GM23338 (cell line): ENCODE measurements around the gene SEC11C. TPM values are rescaled to one million over a fixed set of nuclear protein-coding genes. Genes with fewer than 3 reads are reported as not detected.

Experiments used
- ATAC-seq: fragments of 200-7000 bp; cut with Tn5 transposase; 3 replicates; pipeline ENCODE4 v1.9.1; 2020
- DNase-seq: peaks from one replicate; pipeline ENCODE4 v3.0.0-alpha.2; 2015; ENCODE audit warnings: low spot score
- H2AFZ ChIP-seq: fragments of 200-600 bp; sonication (generic); 2 replicates; pipeline ENCODE4 v1.8.0; 2016; ENCODE audit warnings: antibody characterized with exemption, mild to moderate bottlenecking, moderate library complexity
- H3F3A ChIP-seq: fragments of 200-600 bp; sonication (generic); replicated peaks from 2 replicates; pipeline ENCODE4 v1.8.0; 2017; ENCODE audit warnings: antibody characterized with exemption, mixed run types, low read depth
- H3K27ac ChIP-seq: fragments of 200-600 bp; sonication (generic); 2 replicates; pipeline ENCODE4 v1.6.1; 2016; ENCODE audit warnings: low read depth
- H3K27me3 ChIP-seq: fragments of 200-600 bp; sonication (generic); 2 replicates; pipeline ENCODE4 v1.8.0; 2016; ENCODE audit warnings: mild to moderate bottlenecking, mixed run types, moderate library complexity; ENCODE audit not compliant: insufficient read depth
- H3K36me3 ChIP-seq: fragments of 200-600 bp; sonication (generic); 2 replicates; pipeline ENCODE4 v1.8.0; 2016; ENCODE audit warnings: mild to moderate bottlenecking; ENCODE audit not compliant: insufficient read depth
- H3K4me1 ChIP-seq: fragments of 200-600 bp; sonication (generic); 2 replicates; pipeline ENCODE4 v1.8.0; 2016; ENCODE audit warnings: mild to moderate bottlenecking, moderate library complexity; ENCODE audit not compliant: insufficient read depth
- H3K4me2 ChIP-seq: fragments of 200-600 bp; sonication (generic); 2 replicates; pipeline ENCODE4 v1.7.1; 2017; ENCODE audit warnings: mixed run types
- H3K4me3 ChIP-seq: fragments of 200-600 bp; sonication (generic); 2 replicates; pipeline ENCODE4 v1.6.1; 2016; ENCODE audit warnings: mixed run types
- H3K79me2 ChIP-seq: fragments of 200-600 bp; sonication (generic); replicated peaks from 2 replicates; pipeline ENCODE4 v1.8.0; 2017; ENCODE audit warnings: mild to moderate bottlenecking; ENCODE audit not compliant: insufficient read depth
- H3K9me2 ChIP-seq: fragments of 200-600 bp; sonication (generic); 2 replicates; pipeline ENCODE4 v1.8.0; 2017; ENCODE audit not compliant: insufficient read depth
- H4K20me1 ChIP-seq: fragments of 200-600 bp; sonication (generic); replicated peaks from 2 replicates; pipeline ENCODE4 v1.8.0; 2017; ENCODE audit warnings: mild to moderate bottlenecking; ENCODE audit not compliant: insufficient read depth
- H3K27ac Mint-ChIP-seq: 2 replicates; pipeline ENCODE4 v1.8.0; 2020; ENCODE audit warnings: inconsistent platforms, mild to moderate bottlenecking, moderate library complexity, mixed read lengths
- H3K27me3 Mint-ChIP-seq: 3 replicates; pipeline ENCODE4 v1.8.0; 2022; ENCODE audit warnings: low read depth, mild to moderate bottlenecking, moderate library complexity, mixed read lengths, inconsistent platforms; ENCODE audit not compliant: insufficient read depth, poor library complexity
- H3K36me3 Mint-ChIP-seq: 3 replicates; pipeline ENCODE4 v1.8.0; 2021; ENCODE audit warnings: low read depth, mild to moderate bottlenecking, inconsistent platforms, moderate library complexity, mixed read lengths
- H3K4me1 Mint-ChIP-seq: 3 replicates; pipeline ENCODE4 v1.8.0; 2020; ENCODE audit warnings: mild to moderate bottlenecking, inconsistent platforms, mixed read lengths
- H3K4me3 Mint-ChIP-seq: 3 replicates; pipeline ENCODE4 v1.8.0; 2021; ENCODE audit warnings: moderate library complexity, mild to moderate bottlenecking, inconsistent platforms, mixed read lengths
- H3K9me3 Mint-ChIP-seq: 3 replicates; pipeline ENCODE4 v1.8.0; 2020; ENCODE audit warnings: moderate library complexity, mild to moderate bottlenecking, inconsistent platforms, mixed read lengths
- CREB1 ChIP-seq: fragments of 250-450 bp; sonication (Bioruptor Pico); IDR thresholded peaks from 2 replicates; pipeline ENCODE4 v1.5.0; 2020; ENCODE audit warnings: low read depth, mild to moderate bottlenecking, moderate library complexity
- CTCF ChIP-seq, 2 experiments: fragments of 200-600 bp in 1 of 2; sonication (generic) in 1 of 2; conservative IDR thresholded peaks; 2 replicates each; pipeline versions ENCODE4 v1.5.1 to v1.6.1; 2016 to 2017; ENCODE audit warnings: antibody characterized with exemption in 2 of 2, low read depth in 2 of 2, mild to moderate bottlenecking in 2 of 2, moderate library complexity in 1 of 2
- ETS1 ChIP-seq: IDR thresholded peaks from 2 replicates; pipeline ENCODE4 v1.6.1; 2016; ENCODE audit warnings: antibody characterized with exemption
- EZH2 ChIP-seq: fragments of 200-600 bp; sonication (generic); IDR thresholded peaks from one replicate; pipeline ENCODE4 v1.8.0; 2017; ENCODE audit warnings: antibody characterized with exemption, mild to moderate bottlenecking, low read depth; ENCODE audit not compliant: unreplicated experiment
- EZH2phosphoT487 ChIP-seq: fragments of 200-600 bp; sonication (generic); IDR thresholded peaks from one replicate; pipeline ENCODE4 v1.8.1; 2018; ENCODE audit warnings: antibody characterized with exemption; ENCODE audit not compliant: unreplicated experiment
- POLR2AphosphoS5 ChIP-seq: IDR thresholded peaks from 2 replicates; pipeline ENCODE4 v1.6.1; 2016; ENCODE audit warnings: antibody characterized with exemption, low read depth
- STAT1 ChIP-seq: IDR thresholded peaks from one replicate; pipeline ENCODE4 v1.6.1; 2016; ENCODE audit warnings: antibody characterized with exemption; ENCODE audit not compliant: unreplicated experiment
- ZNF462 ChIP-seq: fragments of 250-450 bp; sonication (Bioruptor Pico); IDR thresholded peaks from 2 replicates; pipeline ENCODE4 v1.5.0; 2020; ENCODE audit warnings: mild to moderate bottlenecking, moderate library complexity
- polyA plus RNA-seq: library from polyadenylated mRNA; unstranded; fragments of >200 nt; fragmentation: Nextera tagmentation; extraction: Ambion mirVana; gene quantifications from 2 replicates; pipeline ENCODE4 v1.2.1, GENCODE V29; 2016
- total RNA-seq: library from RNA; depleted of rRNA; stranded (reverse); fragments of >200 nt; shearing (Covaris generic); gene quantifications from 2 replicates; pipeline ENCODE4 v1.2.3, GENCODE V29; 2014

SEC11C gene
- total and polyA plus RNA-seq, 2 experiments from 2014 or later, result 31.7 to 169 TPM

DNA sequence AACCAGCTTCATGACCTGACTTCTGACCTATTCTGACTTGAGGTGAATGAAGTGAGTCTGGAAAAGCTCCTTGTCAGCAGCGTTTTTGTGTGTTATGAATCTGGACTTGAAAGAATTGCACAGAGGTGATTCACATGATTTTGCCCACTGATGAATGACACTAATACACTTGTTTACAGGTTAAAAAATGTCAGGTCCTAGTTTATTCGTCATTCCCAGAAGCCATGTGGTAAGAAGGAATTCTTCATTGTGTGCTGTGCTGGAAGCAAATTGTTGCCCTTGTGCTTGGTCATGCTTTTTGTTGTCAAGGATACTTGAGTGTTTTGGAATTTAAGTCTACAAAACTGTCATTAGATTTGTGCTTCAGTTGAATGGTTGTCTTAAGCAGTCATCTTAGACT lies 15.5 kb downstream of the SEC11C start (continued):
- TF ChIP-seq ZNF462 (CRISPR knock-in tag) (no peak), EZH2phosphoT487 (no peak), STAT1 (no peak)

- no peaks in the 10 kb centered on the region for H3K27me3 Mint-ChIP-seq
- no peak overlapping the region for H3K4me3 Mint-ChIP-seq
- no peak overlapping the region for H2AFZ ChIP-seq
- H3K9me3 Mint-ChIP-seq, result no peaks in the 10 kb centered on the region
- DNase-seq (no peak), ATAC-seq (no peak)
- H3K79me2 ChIP-seq, result no peaks in the 10 kb centered on the region
- no peak overlapping the region for H3K27ac Mint-ChIP-seq
- H3K4me3 ChIP-seq, result no peak overlapping the region
- H3K27ac ChIP-seq, result no peak overlapping the region
- H3K4me1 ChIP-seq, result no peaks in the 10 kb centered on the region
- no peaks in the 10 kb centered on the region for H3F3A ChIP-seq
- H3K9me2 ChIP-seq, result no peaks in the 10 kb centered on the region
- H3K4me2 ChIP-seq, result no peak overlapping the region
- H4K20me1 ChIP-seq, result no peaks in the 10 kb centered on the region; the same call in 1 of the 2 replicates
- H3K36me3 ChIP-seq, result peaks cover 3% of the 10 kb centered on the region; the same call in 1 of the 2 replicates
- H3K4me1 Mint-ChIP-seq, result peaks cover 2% of the 10 kb centered on the region; the same call in 2 of the 3 replicates
- peaks cover 8% of the 10 kb centered on the region; the same call in 1 of the 3 replicates for H3K36me3 Mint-ChIP-seq
- no peaks in the 10 kb centered on the region for H3K27me3 ChIP-seq
- TF ChIP-seq EZH2, result no peak
- no peak for TF ChIP-seq ETS1
- no peak for TF ChIP-seq POLR2AphosphoS5
- TF ChIP-seq CTCF (conservative IDR thresholded peaks at IDR 0.05; ENCODE audit: low read depth in 2 of 2), result no peak
- no peak for TF ChIP-seq CREB1 (CRISPR knock-in tag)
These were observed 16.6 kb downstream of the SEC11C start for GRCh38 chr18:59156316-59156715.
